HG02884 (cell line): ENCODE data around the gene USP11.
"Not testable (repeated sequence)": the region's sequence is repeated elsewhere in the genome, so short reads cannot be mapped to it uniquely, and the experiment has no call there.

Experiments
- ATAC-seq: cut with Tn5 transposase; IDR thresholded peaks from one replicate; pipeline ENCODE4 v1.9.1; 2021; ENCODE audit warnings: mild to moderate bottlenecking, moderate library complexity; ENCODE audit not compliant: unreplicated experiment

Gene USP11

GRCh38 chrX:47244676-47245075 is 11.9 kb downstream of the USP11 start:
- no peak for ATAC-seq

GRCh38 chrX:47245156-47245555 is 12.3 kb downstream of the USP11 start:
- no peak for ATAC-seq

GRCh38 chrX:47247206-47247998 is 14.6 kb downstream of the USP11 start:
- no peak for ATAC-seq

GRCh38 chrX:47247999-47248320 is 15.2 kb downstream of the USP11 start:
- no peak for ATAC-seq

GRCh38 chrX:47248576-47248975 is 15.8 kb downstream of the USP11 start:
- ATAC-seq = no peak

GRCh38 chrX:47250017-47250347 is 17.2 kb downstream of the USP11 start:
- ATAC-seq = no peak

GRCh38 chrX:47257620-47258019 is 24.8 kb downstream of the USP11 start:
- ATAC-seq = not testable (repeated sequence)

- no peak for ATAC-seq
Observed at GRCh38 chrX:47264483-47265173, 31.8 kb downstream of the USP11 start.

- no peak for ATAC-seq
Observed at GRCh38 chrX:47266643-47267042, 33.8 kb downstream of the USP11 start.

GRCh38 chrX:47272013-47272408 is 39.2 kb downstream of the USP11 start:
- ATAC-seq = no peak

GRCh38 chrX:47273011-47273730 is 40.4 kb downstream of the USP11 start:
- no peak for ATAC-seq

GRCh38 chrX:47278691-47279090 is 45.9 kb downstream of the USP11 start:
- no peak for ATAC-seq

- ATAC-seq = no peak
Observed at GRCh38 chrX:47283015-47283771, 50.4 kb downstream of the USP11 start.

GRCh38 chrX:47284616-47285015 is 51.8 kb downstream of the USP11 start:
- not testable (repeated sequence) for ATAC-seq

GRCh38 chrX:47285836-47286320 is 53.1 kb downstream of the USP11 start:
- ATAC-seq = no peak

- ATAC-seq = no peak
Observed at GRCh38 chrX:47293106-47293505, 60.3 kb downstream of the USP11 start.

- ATAC-seq = no peak
Observed at GRCh38 chrX:47296766-47297365, 64.1 kb downstream of the USP11 start.

GRCh38 chrX:47297874-47298273 is 65.1 kb downstream of the USP11 start:
- ATAC-seq = no peak
